Globus pallidus (tissue), 1 donor: ENCODE measurements around the gene GUK1.
A peak's percentile ranks its signal among the peaks of the same experiment; 100 is the strongest.

Experiments
- DNase-seq: peaks from one replicate; pipeline ENCODE4 v3.0.0-alpha.2; 2015; ENCODE audit warnings: low spot score

GUK1 gene

GRCh38 chr1:228150120-228150460, 10.0 kb downstream of the GUK1 start:
- DNase-seq = peak; percentile 37

GRCh38 chr1:228150461-228151179, 10.5 kb downstream of the GUK1 start:
- DNase-seq = peak; percentile 82

- DNase-seq = no peak
These were observed 11.3 kb downstream of the GUK1 start for GRCh38 chr1:228151180-228151925.

GRCh38 chr1:228152097-228152917, 12.2 kb downstream of the GUK1 start:
- no peak for DNase-seq

- DNase-seq = no peak
These were observed 12.8 kb downstream of the GUK1 start for GRCh38 chr1:228152918-228153258.

GRCh38 chr1:228154021-228154669, 14.1 kb downstream of the GUK1 start:
- no peak for DNase-seq

- no peak for DNase-seq
These were observed 14.8 kb downstream of the GUK1 start for GRCh38 chr1:228154670-228155571.

GRCh38 chr1:228155596-228156514, 15.8 kb downstream of the GUK1 start:
- no peak for DNase-seq

GRCh38 chr1:228156515-228156881, 16.4 kb downstream of the GUK1 start:
- DNase-seq = no peak

- no peak for DNase-seq
These were observed 17.1 kb downstream of the GUK1 start for GRCh38 chr1:228156941-228157728.

GRCh38 chr1:228157729-228158126, 17.6 kb downstream of the GUK1 start:
- no peak for DNase-seq

- no peak for DNase-seq
These were observed 18.3 kb downstream of the GUK1 start for GRCh38 chr1:228158151-228159007.

GRCh38 chr1:228159008-228159665, 19.1 kb downstream of the GUK1 start:
- DNase-seq = no peak

GRCh38 chr1:228160201-228160761, 20.2 kb downstream of the GUK1 start:
- no peak for DNase-seq

GRCh38 chr1:228161362-228161761, 21.3 kb downstream of the GUK1 start:
- DNase-seq = no peak

- no peak for DNase-seq
These were observed 21.8 kb downstream of the GUK1 start for GRCh38 chr1:228161866-228162265.

GRCh38 chr1:228162286-228163006, 22.4 kb downstream of the GUK1 start:
- no peak for DNase-seq
